MG63 (cell line): ENCODE measurements around the gene PPM1M. TPM values are rescaled to one million over a fixed set of nuclear protein-coding genes. Genes with fewer than 3 reads are reported as not detected.
A peak's percentile ranks its signal among the peaks of the same experiment; 100 is the strongest.

Experiments used
- DNase-seq: peaks from one replicate; pipeline ENCODE4 v3.0.0-alpha.2; 2020
- H3K27me3 ChIP-seq: fragments of 250-450 bp; sonication (Bioruptor Pico); 2 replicates; pipeline ENCODE4 v1.5.1; 2020; ENCODE audit warnings: mild to moderate bottlenecking, moderate library complexity
- H3K36me3 ChIP-seq: fragments of 250-450 bp; sonication (Bioruptor Pico); 2 replicates; pipeline ENCODE4 v1.5.1; 2020; ENCODE audit warnings: mild to moderate bottlenecking, moderate library complexity
- H3K4me3 ChIP-seq: fragments of 250-450 bp; sonication (Bioruptor Pico); 2 replicates; pipeline ENCODE4 v1.5.1; 2020; ENCODE audit warnings: mild to moderate bottlenecking, moderate library complexity
- H3K9me3 ChIP-seq: fragments of 250-450 bp; sonication (Bioruptor Pico); 2 replicates; pipeline ENCODE4 v1.5.1; 2020; ENCODE audit warnings: mild to moderate bottlenecking, moderate library complexity
- total RNA-seq: library from RNA; depleted of rRNA; stranded (reverse); fragments of >200 nt; shearing (Covaris generic); gene quantifications from 2 replicates; pipeline ENCODE4 v1.2.3, GENCODE V29; 2014; ENCODE audit warnings: low replicate concordance

PPM1M gene
- total RNA-seq, 1 experiment from 2014 or later: 16.2 TPM

DNA sequence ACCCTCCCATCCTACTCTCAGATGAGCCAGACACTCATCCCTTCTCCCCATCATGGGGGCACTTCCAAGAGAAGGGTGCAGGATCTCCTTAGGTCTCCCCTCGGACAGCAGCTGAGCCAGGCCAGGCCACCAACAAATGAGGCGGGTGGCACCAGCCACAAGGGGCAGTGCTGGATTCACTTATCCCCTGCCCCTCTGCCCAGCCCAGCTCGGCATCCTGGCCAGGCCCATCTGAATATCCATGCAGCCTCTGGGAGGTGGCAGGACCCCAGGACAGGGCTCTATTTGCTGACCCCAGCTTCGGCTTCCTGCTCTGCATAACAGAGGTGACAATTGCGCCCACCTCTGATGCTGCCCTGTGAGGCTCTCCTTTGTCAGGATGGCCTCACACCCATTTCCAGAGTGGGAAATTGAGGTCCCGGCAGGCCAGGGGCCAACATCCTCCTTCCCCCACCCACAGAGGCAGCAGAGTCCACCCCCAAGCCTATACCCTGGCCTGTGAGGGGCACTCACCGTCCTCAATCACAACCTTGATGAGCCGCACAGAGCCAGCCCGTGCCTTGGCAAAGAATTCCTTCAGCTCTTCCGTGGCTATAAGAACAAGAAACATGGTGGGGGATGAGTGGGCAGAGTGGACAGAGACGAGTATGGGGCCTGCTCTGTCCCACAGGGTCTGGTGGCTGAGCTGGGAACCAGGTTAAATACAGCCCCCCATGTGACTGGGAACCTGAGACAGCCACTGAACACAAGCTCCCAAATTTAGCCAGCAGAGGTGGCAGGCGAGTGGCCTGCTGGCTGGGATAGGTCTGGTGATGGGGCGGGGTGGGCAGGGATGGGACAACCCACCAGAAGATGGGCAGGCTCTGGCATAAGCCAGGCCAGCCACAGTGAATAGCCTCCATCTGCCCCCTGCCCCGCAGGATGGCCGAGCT is 10.8 kb upstream of the PPM1M start:
- H3K36me3 ChIP-seq: peaks cover 5% of the 10 kb centered on the region
- no peak overlapping the region for H3K4me3 ChIP-seq
- no peaks in the 10 kb centered on the region for H3K27me3 ChIP-seq
- DNase-seq: no peak
- H3K9me3 ChIP-seq: no peaks in the 10 kb centered on the region

DNA sequence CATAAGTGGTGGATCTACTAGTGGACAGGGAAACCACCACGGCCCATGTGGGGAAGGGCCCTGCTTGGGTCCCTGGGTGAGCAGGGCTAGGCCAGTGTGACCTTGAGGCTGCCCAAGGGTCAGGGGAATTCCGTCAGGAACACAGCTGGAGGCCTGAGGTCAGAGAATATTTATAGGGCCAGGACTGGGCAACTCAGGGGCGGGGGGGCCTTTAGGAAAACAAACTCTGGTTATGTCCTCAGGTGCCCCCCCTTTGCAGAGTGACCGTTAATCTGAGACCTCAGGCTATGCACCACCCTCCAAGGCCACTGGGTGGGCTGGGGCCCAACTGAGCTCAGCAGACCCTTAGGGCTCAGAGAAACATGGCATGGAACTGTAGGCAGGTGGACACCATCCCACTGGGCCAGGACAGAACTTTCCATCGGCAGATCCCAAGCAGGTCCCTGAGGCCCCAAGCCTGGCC is 9.1 kb upstream of the PPM1M start:
- no peaks in the 10 kb centered on the region for H3K9me3 ChIP-seq
- peaks cover 7% of the 10 kb centered on the region for H3K36me3 ChIP-seq
- no peaks in the 10 kb centered on the region for H3K27me3 ChIP-seq
- H3K4me3 ChIP-seq: no peak overlapping the region
- DNase-seq: no peak

DNA sequence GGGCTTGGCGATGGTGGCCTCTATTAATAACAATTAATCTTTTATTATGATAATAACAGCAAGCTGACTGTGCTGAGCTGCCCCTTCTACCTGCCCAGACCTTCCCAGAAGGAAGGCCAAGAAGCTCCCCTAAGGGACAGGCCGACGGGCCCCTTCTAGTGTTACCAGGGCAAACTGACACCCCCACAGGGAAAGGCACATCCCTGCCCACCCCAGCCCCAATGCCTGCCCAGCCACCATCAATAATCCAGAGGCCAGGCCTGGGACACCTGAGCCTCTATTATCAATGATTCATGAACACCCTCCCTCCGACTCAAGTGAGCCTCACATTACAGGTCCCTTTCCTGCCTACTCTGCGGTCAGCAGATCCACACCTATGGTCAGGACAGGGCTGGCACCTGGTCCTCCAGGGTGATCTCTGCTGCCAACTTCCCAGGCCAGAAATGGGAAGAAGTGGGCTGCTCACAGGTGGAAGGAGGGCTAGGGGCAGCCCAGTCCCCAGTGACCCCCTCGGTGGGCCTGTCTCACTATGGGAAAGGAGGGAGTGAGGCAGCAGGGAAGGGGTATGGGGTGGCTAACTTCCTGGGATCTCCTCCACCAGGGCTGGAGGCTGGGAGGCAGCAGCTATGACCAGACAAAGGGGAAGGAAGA is 8.4 kb upstream of the PPM1M start:
- no peaks in the 10 kb centered on the region for H3K27me3 ChIP-seq
- H3K4me3 ChIP-seq: peak overlapping the region; percentile 35
- DNase-seq: no peak
- peaks cover 7% of the 10 kb centered on the region for H3K36me3 ChIP-seq
- no peaks in the 10 kb centered on the region for H3K9me3 ChIP-seq

DNA sequence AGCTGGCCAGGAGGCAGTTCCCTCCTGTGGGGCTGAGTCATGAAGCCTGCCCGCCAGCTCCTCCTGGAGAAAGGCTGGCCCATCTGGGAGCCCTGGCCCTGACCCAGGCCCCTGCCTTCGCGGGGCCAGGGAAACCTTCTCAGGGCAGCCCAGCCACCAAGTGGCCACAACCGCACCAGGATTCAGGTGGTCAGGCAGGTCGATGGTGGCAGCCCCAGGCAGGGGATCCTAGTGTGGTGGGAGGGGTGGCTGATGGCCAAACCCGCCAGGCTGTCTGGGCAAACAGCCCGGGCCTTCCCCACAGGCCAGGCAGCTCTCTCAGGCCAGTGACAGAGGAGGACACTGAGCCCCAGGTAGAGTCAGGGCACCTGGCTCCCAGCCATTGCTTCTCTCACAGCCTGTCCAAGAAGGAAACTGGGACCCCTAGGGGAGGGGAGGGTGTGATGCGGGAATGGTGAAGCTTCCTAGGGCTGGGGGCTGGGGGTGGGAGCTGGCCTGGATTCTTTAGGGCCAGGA is 7.8 kb upstream of the PPM1M start:
- Histone ChIP-seq H3K9me3 (no peaks in the 10 kb centered on the region), H3K27me3 (no peaks in the 10 kb centered on the region), H3K4me3 (peak overlapping the region; percentile 76), H3K36me3 (peaks cover 7% of the 10 kb centered on the region)
- peak; percentile 93 for DNase-seq

DNA sequence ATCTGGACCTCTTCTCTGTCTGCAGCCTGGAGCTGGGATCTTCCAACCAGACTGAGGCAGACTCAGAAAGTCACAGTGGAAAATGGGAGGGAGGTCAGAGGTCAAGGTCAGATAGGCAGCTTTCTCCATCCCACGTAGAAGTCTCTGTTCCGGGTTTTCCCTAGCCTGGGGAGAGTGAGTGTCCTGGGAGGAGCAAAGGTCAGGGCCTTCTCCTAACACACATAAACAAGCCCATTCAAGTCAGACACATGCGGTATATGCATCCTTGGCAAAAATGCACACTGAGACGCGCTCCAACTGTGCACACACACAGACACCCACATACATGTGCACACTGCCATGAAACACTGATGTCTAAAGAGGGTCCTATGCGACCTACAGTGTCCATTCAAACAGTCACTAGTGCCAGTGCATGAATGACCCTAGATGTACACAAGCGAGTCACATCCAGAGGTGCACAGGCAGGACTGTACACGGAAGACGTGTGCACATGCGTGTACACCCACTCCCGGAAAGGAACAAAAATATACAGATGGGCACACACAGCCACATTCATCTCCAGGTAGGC is 7.3 kb upstream of the PPM1M start:
- Histone ChIP-seq H3K27me3 (no peaks in the 10 kb centered on the region), H3K4me3 (peak overlapping the region; percentile 76), H3K36me3 (peaks cover 7% of the 10 kb centered on the region), H3K9me3 (no peaks in the 10 kb centered on the region)
- peak; percentile 25 for DNase-seq

DNA sequence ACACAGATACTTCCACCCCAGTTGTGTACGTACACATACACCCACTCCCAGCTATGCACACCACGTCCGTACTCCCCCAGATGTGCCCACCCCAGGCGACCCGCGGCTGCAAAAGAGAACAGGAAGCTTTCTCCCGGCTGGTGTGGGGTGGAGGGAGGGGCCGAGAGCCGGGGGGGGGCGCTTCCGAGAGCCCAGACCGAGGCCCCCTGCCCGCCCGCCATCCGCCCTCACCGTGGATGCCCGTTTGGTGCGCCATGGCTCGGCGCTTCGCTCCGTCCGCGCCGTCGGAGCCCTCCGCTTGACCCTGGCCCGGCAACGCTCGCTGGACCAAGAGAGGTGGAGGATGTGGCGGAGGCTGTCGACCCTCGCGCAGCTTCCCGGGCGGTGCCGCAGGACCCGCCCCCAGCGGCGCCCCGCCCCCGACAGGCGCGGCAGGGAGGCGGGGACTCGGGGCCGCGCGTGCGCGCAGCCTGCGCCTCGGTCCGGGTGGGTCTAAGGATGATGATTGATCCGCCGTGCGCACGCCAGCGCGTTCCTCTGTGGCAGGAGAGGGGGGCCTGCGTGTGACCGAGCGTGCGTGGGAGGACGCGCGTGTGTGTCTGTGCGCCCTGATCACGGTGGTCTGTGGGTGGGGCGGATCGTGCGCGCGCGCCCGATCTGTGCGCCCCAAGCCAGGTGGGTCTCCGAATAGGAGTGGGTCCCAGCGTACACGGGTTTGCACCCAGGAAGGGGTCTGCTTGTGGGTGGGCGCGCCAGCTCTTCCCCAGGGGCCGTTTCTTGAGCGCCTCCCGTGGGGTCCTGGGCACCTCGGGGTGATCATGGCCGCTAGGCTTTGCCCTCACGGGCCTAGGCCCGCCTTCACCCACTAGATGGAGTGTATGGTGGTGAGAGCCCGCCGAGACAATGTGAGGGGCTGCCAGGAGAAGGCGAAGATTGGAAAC is 6.5 kb upstream of the PPM1M start, which contains the start of gene TWF2:
Gene TWF2, minus strand, starts transcription at position 398 of the 941 bp plus-strand sequence. Its CDS starts 142 bp downstream, at position 256.
- Histone ChIP-seq H3K9me3 (no peaks in the 10 kb centered on the region), H3K4me3 (peak within 1 kb of the TSS; percentile 76), H3K36me3 (peaks cover 6% of the 10 kb centered on the region), H3K27me3 (no peaks in the 10 kb centered on the region)
- DNase-seq: peak; percentile 66

DNA sequence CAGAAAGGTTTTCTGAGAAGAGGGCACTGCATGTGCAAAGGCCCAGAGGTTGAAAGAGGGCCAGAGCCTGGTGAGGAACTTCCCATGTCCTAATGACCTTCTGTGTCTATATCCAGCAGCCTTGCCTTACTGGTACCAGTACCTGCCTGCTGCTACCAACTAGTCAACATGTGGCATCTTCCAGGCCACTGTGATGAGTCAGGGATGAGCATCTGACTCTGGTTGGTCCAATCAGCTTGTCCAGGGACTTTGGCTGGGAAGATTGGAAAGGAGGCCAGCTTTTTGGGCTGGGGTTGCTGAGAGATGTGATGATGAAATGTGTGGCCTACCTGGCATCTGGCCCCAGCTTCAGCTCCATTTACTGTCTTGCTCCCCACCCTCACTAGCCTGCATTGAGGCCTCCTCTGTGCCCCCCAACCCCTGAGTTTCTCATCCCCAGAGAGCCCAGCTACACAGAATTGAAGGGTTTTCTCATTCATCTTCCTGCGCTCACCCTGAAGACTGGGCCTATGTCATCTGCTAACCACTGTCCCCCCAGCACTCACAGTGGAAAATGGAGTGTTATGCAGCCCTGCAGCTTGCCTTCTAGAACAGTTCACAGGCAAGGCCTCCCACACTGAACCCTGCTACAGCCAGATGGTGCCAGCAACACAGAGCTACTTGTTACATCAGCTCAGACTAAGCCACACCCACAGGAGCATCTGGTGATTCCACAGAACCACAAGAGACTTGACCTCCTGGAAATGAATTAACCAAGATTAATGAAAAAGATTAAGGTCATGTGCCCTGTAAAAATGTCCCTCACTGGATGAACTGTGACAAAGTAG is 5.3 kb upstream of the PPM1M start:
- Histone ChIP-seq H3K36me3 (peaks cover 4% of the 10 kb centered on the region), H3K27me3 (no peaks in the 10 kb centered on the region), H3K9me3 (no peaks in the 10 kb centered on the region), H3K4me3 (peak overlapping the region; percentile 76)
- DNase-seq: peak; percentile 85

DNA sequence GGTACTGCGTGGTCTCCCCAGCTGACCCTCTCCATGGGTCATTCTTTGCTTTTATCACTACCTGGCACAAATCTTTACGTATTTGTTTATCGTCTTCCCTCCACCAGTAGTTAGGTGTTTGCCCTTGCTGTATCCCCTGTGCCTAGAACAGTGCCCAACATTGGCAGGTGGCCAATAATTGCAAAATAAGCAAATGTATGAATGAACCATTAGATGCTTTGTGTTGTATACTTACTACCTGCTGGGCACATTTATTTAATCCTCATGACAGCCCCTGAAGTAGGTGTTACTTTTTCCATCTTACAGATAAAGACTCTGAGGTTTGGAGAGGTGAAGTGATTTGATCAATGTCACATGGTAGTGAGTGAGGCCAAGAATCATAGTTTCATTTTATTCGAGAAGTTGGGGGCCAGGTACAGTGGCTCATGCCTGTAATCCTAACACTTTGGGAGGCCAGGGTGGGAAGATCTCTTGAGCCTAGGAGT is 4.6 kb upstream of the PPM1M start:
- Histone ChIP-seq H3K9me3 (no peaks in the 10 kb centered on the region), H3K27me3 (no peaks in the 10 kb centered on the region), H3K4me3 (no peak overlapping the region), H3K36me3 (peaks cover 4% of the 10 kb centered on the region)
- DNase-seq: no peak

DNA sequence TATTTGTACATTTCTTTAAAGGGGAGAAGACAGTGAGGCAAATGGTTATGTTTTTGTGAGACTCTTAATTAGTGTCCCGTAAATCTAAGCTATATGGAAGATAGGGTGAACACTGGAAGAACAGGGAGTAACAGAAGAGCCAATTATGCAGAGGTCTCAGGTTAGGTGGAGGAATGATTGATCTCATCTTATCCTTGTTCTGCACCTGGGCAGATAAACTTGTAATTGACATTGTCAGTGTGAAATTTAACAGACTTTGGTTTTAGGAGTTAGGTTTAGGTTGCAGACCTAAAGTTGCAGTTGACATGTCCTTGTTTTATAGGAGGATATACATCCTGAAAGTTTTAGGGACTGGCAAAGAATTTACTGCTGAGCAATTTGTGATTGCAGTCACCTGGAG is 3.5 kb upstream of the PPM1M start:
- Histone ChIP-seq H3K4me3 (no peak overlapping the region), H3K36me3 (peaks cover 4% of the 10 kb centered on the region), H3K9me3 (no peaks in the 10 kb centered on the region), H3K27me3 (no peaks in the 10 kb centered on the region)
- no peak for DNase-seq

DNA sequence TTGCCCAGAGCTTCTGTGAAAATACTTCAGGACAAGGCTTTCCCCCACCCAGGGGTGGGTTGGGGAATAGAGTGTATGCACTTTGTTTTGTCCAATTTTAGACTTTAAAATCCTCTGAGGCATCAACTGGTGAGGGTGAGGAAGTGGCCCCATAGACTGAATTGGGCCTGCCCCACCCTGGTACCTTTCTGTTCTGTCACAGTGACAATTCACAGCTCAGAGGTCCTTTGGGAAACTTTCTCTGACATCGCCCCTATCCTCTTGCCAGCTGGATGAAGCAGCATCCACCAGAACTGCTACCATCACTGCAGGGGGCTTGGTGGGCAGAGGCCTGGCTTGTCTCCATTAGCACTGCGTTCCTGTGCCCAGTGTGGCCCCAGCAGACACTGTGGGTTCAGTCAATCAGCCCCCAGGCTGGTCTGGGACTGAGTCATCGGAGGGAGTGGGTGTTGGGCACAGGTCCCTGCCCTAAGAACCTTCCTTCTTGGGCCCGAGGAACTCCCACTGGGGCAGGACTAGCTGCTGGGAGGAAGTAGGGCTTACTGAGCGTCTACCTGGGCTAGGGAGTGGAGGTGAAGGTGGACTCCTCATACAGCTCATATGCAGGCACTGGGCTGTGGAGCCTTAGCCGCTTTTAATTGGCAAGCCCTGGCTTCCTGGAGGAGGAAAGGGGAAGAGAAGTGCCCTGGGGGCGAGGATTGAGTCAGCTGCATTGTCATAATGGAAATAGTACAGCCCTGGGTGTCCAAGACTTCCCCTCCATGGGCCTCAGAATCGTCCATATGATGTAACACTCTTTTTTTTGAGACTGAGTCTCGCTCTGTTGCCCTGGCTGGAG is 1.5 kb upstream of the PPM1M start:
- H3K4me3 ChIP-seq: no peak overlapping the region
- H3K27me3 ChIP-seq: no peaks in the 10 kb centered on the region
- peaks cover 8% of the 10 kb centered on the region for H3K36me3 ChIP-seq
- DNase-seq: peak; percentile 80
- H3K9me3 ChIP-seq: no peaks in the 10 kb centered on the region

DNA sequence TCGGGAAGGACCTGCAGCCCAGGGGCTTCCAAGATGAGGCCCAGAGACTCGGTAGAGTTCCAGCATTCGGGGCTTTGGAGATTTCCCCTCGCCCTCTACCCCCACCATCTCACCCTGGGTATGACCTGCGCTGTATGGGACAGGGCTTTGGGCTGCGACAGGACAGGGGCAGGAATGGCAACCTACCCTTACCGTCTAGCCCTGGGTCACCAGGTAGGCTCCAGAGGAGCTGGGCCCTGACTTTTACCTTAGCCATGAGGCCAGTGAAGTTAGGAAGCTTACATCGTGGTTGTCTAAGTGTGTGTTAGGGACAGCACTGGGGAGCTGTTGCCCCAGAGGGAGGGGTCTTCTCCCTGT is 683 bp downstream of the PPM1M start:
- Histone ChIP-seq H3K36me3 (peaks cover 5% of the 10 kb centered on the region; the same call in 1 of the 2 replicates), H3K27me3 (no peaks in the 10 kb centered on the region)
- no peak for DNase-seq

DNA sequence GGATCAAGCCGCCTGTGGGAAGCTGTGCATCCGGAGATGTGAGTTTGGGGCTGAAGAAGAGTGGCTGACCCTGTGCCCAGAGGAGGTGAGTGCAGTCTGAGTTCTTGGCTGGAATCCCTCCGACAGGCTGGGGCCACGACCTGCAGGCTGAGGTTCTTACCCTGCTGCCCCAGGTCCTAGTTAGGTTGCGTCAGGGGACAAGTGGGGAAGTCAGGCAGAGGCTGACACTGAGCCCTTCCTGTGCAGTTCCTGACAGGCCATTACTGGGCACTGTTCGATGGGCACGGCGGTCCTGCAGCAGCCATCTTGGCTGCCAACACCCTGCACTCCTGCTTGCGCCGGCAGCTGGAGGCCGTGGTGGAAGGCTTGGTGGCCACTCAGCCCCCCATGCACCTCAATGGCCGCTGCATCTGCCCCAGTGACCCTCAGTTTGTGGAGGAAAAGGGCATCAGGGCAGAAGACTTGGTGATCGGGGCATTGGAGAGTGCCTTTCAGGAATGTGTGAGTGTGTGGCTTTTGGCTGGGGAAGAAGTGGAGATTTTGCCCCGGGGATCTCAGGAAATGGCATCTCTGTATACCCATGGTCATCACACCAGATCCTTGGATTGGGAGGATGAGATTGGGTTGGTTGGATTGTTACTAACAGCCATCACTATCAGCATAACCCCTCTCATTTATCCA is 1.3 kb downstream of the PPM1M start:
- no peak overlapping the region for H3K4me3 ChIP-seq
- H3K9me3 ChIP-seq: no peaks in the 10 kb centered on the region
- DNase-seq: no peak
- H3K27me3 ChIP-seq: no peaks in the 10 kb centered on the region
- H3K36me3 ChIP-seq: peaks cover 9% of the 10 kb centered on the region; the same call in 1 of the 2 replicates

More for the DNA sequence above, 683 bp downstream of the PPM1M start:
- peak overlapping the region; percentile 48 for H3K4me3 ChIP-seq
- no peaks in the 10 kb centered on the region for H3K9me3 ChIP-seq

DNA sequence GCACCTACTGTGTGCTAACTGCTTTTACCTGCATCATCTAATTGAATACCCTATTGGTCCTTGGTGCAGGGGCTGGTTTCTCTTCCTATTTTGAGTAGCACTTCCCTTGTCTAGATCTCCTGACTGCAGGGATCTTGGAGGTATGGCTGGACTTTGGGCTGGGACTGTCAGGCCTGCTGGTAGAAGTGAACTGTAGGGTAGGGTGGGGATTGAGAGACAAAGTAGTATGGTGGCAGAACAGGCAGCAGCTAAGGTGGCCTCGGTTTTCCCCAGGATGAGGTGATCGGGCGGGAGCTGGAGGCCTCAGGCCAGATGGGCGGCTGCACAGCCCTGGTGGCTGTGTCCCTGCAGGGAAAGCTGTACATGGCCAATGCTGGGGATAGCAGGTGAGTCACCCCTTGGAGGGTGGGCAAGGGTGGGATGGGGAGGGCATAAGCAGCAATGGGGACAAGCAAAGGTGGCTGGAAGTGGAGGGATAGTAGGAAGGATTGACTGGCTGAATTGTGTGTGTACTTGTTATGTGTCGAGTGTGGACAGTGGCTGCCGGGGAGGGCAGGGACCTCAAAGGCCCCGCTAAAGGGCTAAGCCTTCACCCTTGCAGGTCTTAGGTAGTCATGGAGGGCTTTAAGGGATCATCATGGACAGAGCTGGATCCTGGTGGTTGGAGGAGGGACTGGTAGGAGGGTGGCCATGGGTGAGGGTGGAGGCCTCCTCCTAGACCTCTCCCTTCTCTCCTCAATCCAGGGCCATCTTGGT is 2.0 kb downstream of the PPM1M start:
- H3K4me3 ChIP-seq: no peak overlapping the region
- no peaks in the 10 kb centered on the region for H3K27me3 ChIP-seq
- no peaks in the 10 kb centered on the region for H3K9me3 ChIP-seq
- DNase-seq: no peak
- peaks cover 9% of the 10 kb centered on the region for H3K36me3 ChIP-seq
